ENCODE measurements around the gene NPY4R2. TPM values are rescaled to one million over a fixed set of nuclear protein-coding genes. Genes with fewer than 3 reads are reported as not detected.
"Not testable (repeated sequence)": the region's sequence is repeated elsewhere in the genome, so short reads cannot be mapped to it uniquely, and the experiment has no call there.

Gene NPY4R2
- total RNA-seq, 1 donor from 2014 or later = not detected

DNA sequence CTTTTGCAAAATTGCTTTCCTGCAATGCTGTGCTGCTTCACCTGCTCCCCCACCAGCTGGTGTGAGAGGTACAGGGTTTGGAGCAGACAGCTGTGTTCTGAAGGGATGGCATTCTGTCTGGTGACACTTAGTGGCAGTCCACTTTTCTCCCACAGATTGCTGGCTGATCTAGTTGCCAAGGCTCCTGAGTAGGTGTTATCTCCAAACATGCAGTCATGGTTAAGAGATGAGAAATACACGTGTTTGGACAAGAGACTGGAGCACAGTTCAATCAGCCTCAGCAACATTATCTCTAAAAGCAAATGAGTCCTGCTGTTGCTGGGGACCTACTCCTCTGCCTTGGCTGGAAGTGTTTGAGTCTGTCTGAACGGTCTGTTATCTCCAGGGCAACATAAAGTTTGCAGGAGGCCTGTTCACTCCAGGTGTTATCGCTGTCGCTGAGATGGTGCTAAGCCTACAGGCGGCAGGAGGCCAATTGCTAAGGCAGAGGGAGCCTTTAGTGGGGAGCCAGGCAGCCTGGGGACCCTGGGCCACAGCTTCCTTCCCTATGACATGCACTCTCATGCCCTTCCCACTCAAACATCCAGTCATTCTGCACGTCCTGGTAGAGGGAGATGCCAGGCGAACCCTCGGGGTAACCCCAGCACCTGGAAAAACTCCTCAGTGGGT, 24.0 kb downstream of the NPY4R2 start:
- Histone ChIP-seq H3K4me1 (peaks cover 15% of the 10 kb centered on the region), H3K27ac (replicated peaks) (peak overlapping the region; percentile 24)
- intact Hi-C loops (cut with micrococcal nuclease) = not testable (repeated sequence)

GRCh38 chr10:47943328-47943727, 24.9 kb downstream of the NPY4R2 start:
- intact Hi-C loops (cut with micrococcal nuclease); H3K36me3 ChIP-seq; H3K4me3 ChIP-seq; DNase-seq; H3K27ac ChIP-seq (replicated peaks): not testable (repeated sequence)
- Histone ChIP-seq H3K4me1 (peaks cover 15% of the 10 kb centered on the region), H3K9me3 (replicated peaks) (peaks cover 12% of the 10 kb centered on the region), H3K27me3 (ENCODE audit: low read depth) (peaks cover 16% of the 10 kb centered on the region)

More for the DNA sequence above, 24.0 kb downstream of the NPY4R2 start:
- not testable (repeated sequence) for DNase-seq; H3K4me3 ChIP-seq; H3K36me3 ChIP-seq; H3K9me3 ChIP-seq (replicated peaks)
- peaks cover 13% of the 10 kb centered on the region for H3K27me3 ChIP-seq (ENCODE audit: low read depth)

- H3K9me3 ChIP-seq (replicated peaks) = peaks cover 12% of the 10 kb centered on the region
- DNase-seq; H3K27ac ChIP-seq (replicated peaks); H3K4me3 ChIP-seq; H3K4me1 ChIP-seq; intact Hi-C loops (cut with micrococcal nuclease); H3K36me3 ChIP-seq: not testable (repeated sequence)
- H3K27me3 ChIP-seq (ENCODE audit: low read depth) = peaks cover 35% of the 10 kb centered on the region
These were observed 29.0 kb downstream of the NPY4R2 start for GRCh38 chr10:47947424-47947823.

- H3K4me1 ChIP-seq; H3K4me3 ChIP-seq; H3K9me3 ChIP-seq (replicated peaks); intact Hi-C loops (cut with micrococcal nuclease); H3K36me3 ChIP-seq: not testable (repeated sequence)
- H3K27ac ChIP-seq (replicated peaks) = peak overlapping the region; percentile 63
- H3K27me3 ChIP-seq (ENCODE audit: low read depth) = peaks cover 23% of the 10 kb centered on the region
- peak; percentile 58 for DNase-seq
These were observed 38.7 kb downstream of the NPY4R2 start for GRCh38 chr10:47957158-47957557.

- DNase-seq; H3K9me3 ChIP-seq (replicated peaks); H3K4me1 ChIP-seq; H3K27ac ChIP-seq (replicated peaks); H3K36me3 ChIP-seq; intact Hi-C loops (cut with micrococcal nuclease); H3K4me3 ChIP-seq: not testable (repeated sequence)
- peaks cover 10% of the 10 kb centered on the region for H3K27me3 ChIP-seq (ENCODE audit: low read depth)
These were observed 41.2 kb downstream of the NPY4R2 start for GRCh38 chr10:47959677-47960076.

GRCh38 chr10:47960699-47961098, 42.2 kb downstream of the NPY4R2 start:
- H3K27me3 ChIP-seq (ENCODE audit: low read depth) = peaks cover 10% of the 10 kb centered on the region
- H3K4me1 ChIP-seq; H3K4me3 ChIP-seq; H3K36me3 ChIP-seq; DNase-seq; H3K27ac ChIP-seq (replicated peaks); H3K9me3 ChIP-seq (replicated peaks); intact Hi-C loops (cut with micrococcal nuclease): not testable (repeated sequence)

DNA sequence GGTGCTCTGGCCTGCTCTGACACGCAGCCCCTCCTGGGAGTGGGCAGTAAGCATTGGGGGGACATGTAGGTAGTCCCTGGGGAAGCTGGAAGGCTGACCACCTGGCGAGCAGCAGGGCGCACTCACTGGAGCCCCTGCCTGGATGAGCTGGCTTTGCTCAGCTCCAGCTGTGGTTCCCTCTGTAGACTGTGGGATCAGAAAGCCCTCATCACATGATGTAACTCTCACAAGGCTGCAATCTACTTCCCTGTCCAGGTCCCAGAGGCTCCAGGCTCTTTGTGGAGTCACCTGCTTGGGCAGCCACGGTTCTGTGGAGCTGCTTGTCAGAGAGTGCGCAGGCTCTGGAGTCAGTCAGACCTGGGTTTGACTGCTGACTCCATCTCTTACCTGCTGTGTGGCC, 44.3 kb downstream of the NPY4R2 start:
- H3K36me3 ChIP-seq; H3K4me3 ChIP-seq; DNase-seq; H3K9me3 ChIP-seq (replicated peaks); H3K27ac ChIP-seq (replicated peaks); H3K4me1 ChIP-seq; H3K27me3 ChIP-seq (ENCODE audit: low read depth); intact Hi-C loops (cut with micrococcal nuclease): not testable (repeated sequence)

GRCh38 chr10:47964280-47965063, 46.0 kb downstream of the NPY4R2 start:
- H3K4me3 ChIP-seq; H3K27ac ChIP-seq (replicated peaks); intact Hi-C loops (cut with micrococcal nuclease); H3K9me3 ChIP-seq (replicated peaks); DNase-seq; H3K27me3 ChIP-seq (ENCODE audit: low read depth); H3K36me3 ChIP-seq; H3K4me1 ChIP-seq: not testable (repeated sequence)

DNA sequence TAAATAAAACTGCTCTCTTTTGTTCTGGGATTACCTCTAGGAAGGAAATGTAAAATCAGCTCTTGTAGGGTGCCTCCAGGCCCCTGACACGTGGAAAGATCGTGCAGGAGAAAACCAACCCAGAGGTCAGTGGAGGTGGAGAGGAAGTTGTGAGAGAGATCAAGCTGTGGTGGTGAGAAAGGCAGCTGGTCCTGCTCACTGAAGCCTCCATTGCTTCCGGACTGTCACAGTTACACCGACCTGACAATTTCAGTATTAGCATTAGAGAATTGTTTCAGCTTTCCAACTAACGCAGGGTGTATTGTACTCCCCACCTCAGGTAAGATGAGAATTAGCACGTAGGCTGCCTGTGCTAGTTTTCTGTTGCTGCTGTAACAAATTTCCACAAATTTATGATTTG, 50.5 kb downstream of the NPY4R2 start:
- H3K36me3 ChIP-seq; H3K4me1 ChIP-seq; H3K27me3 ChIP-seq (ENCODE audit: low read depth); H3K4me3 ChIP-seq; H3K9me3 ChIP-seq (replicated peaks); intact Hi-C loops (cut with micrococcal nuclease); H3K27ac ChIP-seq (replicated peaks); DNase-seq: not testable (repeated sequence)

DNA sequence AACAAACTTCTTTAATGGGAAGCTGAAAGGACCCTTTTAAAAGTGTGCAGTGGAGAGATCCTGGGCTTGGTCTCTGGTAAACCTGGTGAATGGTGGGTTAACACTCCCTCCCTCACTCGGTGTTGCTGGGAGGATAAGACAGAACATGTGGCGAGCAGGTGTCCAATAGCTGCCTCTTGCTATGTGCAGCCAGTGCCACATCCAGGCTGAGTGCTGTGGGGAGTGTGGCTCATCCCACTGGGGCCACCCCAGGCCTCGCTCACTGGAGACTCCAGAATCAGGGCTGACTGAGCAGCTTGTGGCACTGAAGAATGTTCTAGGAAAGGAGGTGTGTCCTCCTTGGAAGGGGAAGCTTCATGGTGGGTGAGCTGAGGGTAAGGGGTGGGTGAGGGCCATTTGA, 51.6 kb downstream of the NPY4R2 start:
- H3K9me3 ChIP-seq (replicated peaks); H3K36me3 ChIP-seq; H3K27ac ChIP-seq (replicated peaks); H3K27me3 ChIP-seq (ENCODE audit: low read depth); DNase-seq; intact Hi-C loops (cut with micrococcal nuclease); H3K4me3 ChIP-seq; H3K4me1 ChIP-seq: not testable (repeated sequence)

GRCh38 chr10:47971598-47971997, 53.1 kb downstream of the NPY4R2 start:
- intact Hi-C loops (cut with micrococcal nuclease); DNase-seq; H3K27ac ChIP-seq (replicated peaks); H3K4me1 ChIP-seq; H3K36me3 ChIP-seq; H3K9me3 ChIP-seq (replicated peaks); H3K4me3 ChIP-seq; H3K27me3 ChIP-seq (ENCODE audit: low read depth): not testable (repeated sequence)

- H3K9me3 ChIP-seq (replicated peaks); DNase-seq; H3K27ac ChIP-seq (replicated peaks); intact Hi-C loops (cut with micrococcal nuclease); H3K36me3 ChIP-seq; H3K4me1 ChIP-seq; H3K4me3 ChIP-seq; H3K27me3 ChIP-seq (ENCODE audit: low read depth): not testable (repeated sequence)
These were observed 53.6 kb downstream of the NPY4R2 start for GRCh38 chr10:47972077-47972476.
